Bone marrow (tissue), 2 donors: ENCODE data around the gene GPI.

ENCODE experiments used
- DNase-seq, 2 donors: peaks; one replicate each; lab custom pipeline; 2025; lab: John Stamatoyannopoulos, UW

The GPI gene

GRCh38 chr19:34404109-34404909, 39.3 kb downstream of the GPI start, which contains the start of gene PDCD2L:
Gene PDCD2L, plus strand, starts transcription at chr19:34404399. Its CDS starts 32 bp downstream, at chr19:34404431.
- DNase-seq = peak; percentile 55 to 83

GRCh38 chr19:34405892-34406660, 41.1 kb downstream of the GPI start:
- no peak for DNase-seq

GRCh38 chr19:34408411-34408810, 43.4 kb downstream of the GPI start:
- DNase-seq = no peak

- no peak for DNase-seq
Observed at GRCh38 chr19:34409189-34410164, 44.5 kb downstream of the GPI start.

- DNase-seq = no peak
Observed at GRCh38 chr19:34411216-34411615, 46.2 kb downstream of the GPI start.

GRCh38 chr19:34416021-34416545, 51.1 kb downstream of the GPI start:
- DNase-seq = no peak

- DNase-seq = no peak
Observed at GRCh38 chr19:34418300-34418699, 53.3 kb downstream of the GPI start.

- DNase-seq = no peak
Observed at GRCh38 chr19:34426096-34426661, 61.2 kb downstream of the GPI start.

- DNase-seq = peak in 1 of 2 donors; percentile 42
Observed at GRCh38 chr19:34428549-34429285, 63.7 kb downstream of the GPI start.

GRCh38 chr19:34429553-34429952, 64.6 kb downstream of the GPI start:
- no peak for DNase-seq

- DNase-seq = peak in 1 of 2 donors; percentile 45
Observed at GRCh38 chr19:34430738-34431625, 66.0 kb downstream of the GPI start.

- no peak for DNase-seq
Observed at GRCh38 chr19:34431681-34432402, 66.8 kb downstream of the GPI start.

- DNase-seq = no peak
Observed at GRCh38 chr19:34432797-34433196, 67.8 kb downstream of the GPI start.

GRCh38 chr19:34436716-34437115, 71.7 kb downstream of the GPI start:
- DNase-seq = no peak

GRCh38 chr19:34448191-34448590, 83.2 kb downstream of the GPI start:
- DNase-seq = no peak
